Panc1 (cell line): Measurements from ENCODE around the gene OPN3. TPM values are rescaled to one million over a fixed set of nuclear protein-coding genes. Genes with fewer than 3 reads are reported as not detected.

ENCODE experiments used
- ATAC-seq: fragments of 200-7000 bp; cut with Tn5 transposase; 2 replicates; pipeline ENCODE4 v1.9.1; 2020; ENCODE audit warnings: mild to moderate bottlenecking, moderate library complexity
- BruUV-seq: library from RNA; stranded (reverse); fragments of 400-500 nt; replicated peaks from 2 replicates; lab custom pipeline; 2021; lab: Mats Ljungman, UMichigan
- CTCF ChIA-PET: fragments of 300-600 bp; sonication (Branson Sonifier 250); formaldehyde crosslinking; loops from one replicate; lab custom pipeline; 2022; ENCODE audit warnings: antibody characterized with exemption; lab: Charles Lee
- POLR2A ChIA-PET: fragments of 300-600 bp; sonication (Branson Sonifier 250); formaldehyde crosslinking; loops from one replicate; lab custom pipeline; 2022; ENCODE audit warnings: antibody characterized with exemption; lab: Charles Lee
- DNase-seq: peaks from one replicate; pipeline ENCODE4 v3.0.0-alpha.2; 2010; ENCODE audit warnings: low read depth, low spot score
- H3K27ac ChIP-seq: 2 replicates; pipeline ENCODE4 v1.5.1; 2011; ENCODE audit warnings: mild to moderate bottlenecking, low read length, inconsistent platforms
- H3K27me3 ChIP-seq: fragments of 200-500 bp; sonication (Bioruptor generic); 2 replicates; pipeline ENCODE4 v1.6.0; 2014; ENCODE audit warnings: low read length, inconsistent platforms; ENCODE audit not compliant: control insufficient read depth, insufficient read depth
- H3K36me3 ChIP-seq: fragments of 200-500 bp; sonication (Bioruptor generic); 2 replicates; pipeline ENCODE4 v1.5.1; 2014; ENCODE audit warnings: inconsistent platforms, mild to moderate bottlenecking, low read length, moderate library complexity; ENCODE audit not compliant: control insufficient read depth, insufficient read depth
- H3K4me1 ChIP-seq: 2 replicates; pipeline ENCODE4 v1.5.1; 2011; ENCODE audit warnings: inconsistent platforms, mild to moderate bottlenecking, low read length, moderate library complexity; ENCODE audit not compliant: control insufficient read depth, insufficient read depth
- H3K4me3 ChIP-seq, 2 experiments: 2 replicates each; pipeline ENCODE4 v1.5.1; 2011 to 2012; ENCODE audit warnings: low read depth in 2 of 2, low read length in 2 of 2, mild to moderate bottlenecking in 2 of 2, inconsistent platforms in 1 of 2, moderate library complexity in 1 of 2
- H3K9me3 ChIP-seq: fragments of 200-500 bp; sonication (Bioruptor generic); 2 replicates; pipeline ENCODE4 v1.5.1; 2014; ENCODE audit warnings: low read depth, mild to moderate bottlenecking, inconsistent platforms, low read length, moderate library complexity; ENCODE audit not compliant: control insufficient read depth, insufficient read depth
- POLR2AphosphoS5 ChIP-seq: IDR thresholded peaks from 2 replicates; pipeline ENCODE4 v1.6.1; 2012; ENCODE audit warnings: mild to moderate bottlenecking, low read depth, low read length, moderate library complexity
- SIN3A ChIP-seq: IDR thresholded peaks from 2 replicates; pipeline ENCODE4 v1.6.1; 2012; ENCODE audit warnings: low read depth, mild to moderate bottlenecking, low read length, moderate library complexity, borderline replicate concordance; ENCODE audit not compliant: insufficient read depth
- TCF7L2 ChIP-seq: IDR thresholded peaks from 2 replicates; pipeline ENCODE4 v1.6.1; 2011; ENCODE audit warnings: mild to moderate bottlenecking, low read depth, low read length, inconsistent platforms
- in situ Hi-C: cut with HindIII; loops from 2 replicates; pipeline ENCODE4 v1.10.0; 2016; ENCODE audit warnings: low sequenced_read_pairs, low pct_unique_long_range_greater_than_20kb
- intact Hi-C: fragments of 100-400 bp; cut with micrococcal nuclease; formaldehyde crosslinking; loops from one replicate; pipeline ENCODE4 v1.10.0; 2022; ENCODE audit not compliant: unreplicated experiment
- total RNA-seq: library from RNA; stranded (reverse); gene quantifications from one replicate; pipeline ENCODE4 v1.2.1, GENCODE V29; 2021; ENCODE audit not compliant: unreplicated experiment
- TF ChIP-seq, protein P1 (sequence below): fragments of 450-650 bp; IDR thresholded peaks from 2 replicates; pipeline ENCODE4 v1.5.1; 2017; ENCODE audit warnings: mild to moderate bottlenecking
- TF ChIP-seq, protein P2 (sequence below), 2 experiments: IDR thresholded peaks; 2 replicates each; pipeline ENCODE4 v1.6.1; 2011 to 2012; ENCODE audit warnings: low read depth in 2 of 2, control low read depth in 1 of 2, low read length in 1 of 2, mild to moderate bottlenecking in 1 of 2, moderate library complexity in 1 of 2; ENCODE audit not compliant: insufficient read depth in 1 of 2

OPN3 gene
- total RNA-seq, 1 experiment from 2014 or later: 34.0 TPM

DNA sequence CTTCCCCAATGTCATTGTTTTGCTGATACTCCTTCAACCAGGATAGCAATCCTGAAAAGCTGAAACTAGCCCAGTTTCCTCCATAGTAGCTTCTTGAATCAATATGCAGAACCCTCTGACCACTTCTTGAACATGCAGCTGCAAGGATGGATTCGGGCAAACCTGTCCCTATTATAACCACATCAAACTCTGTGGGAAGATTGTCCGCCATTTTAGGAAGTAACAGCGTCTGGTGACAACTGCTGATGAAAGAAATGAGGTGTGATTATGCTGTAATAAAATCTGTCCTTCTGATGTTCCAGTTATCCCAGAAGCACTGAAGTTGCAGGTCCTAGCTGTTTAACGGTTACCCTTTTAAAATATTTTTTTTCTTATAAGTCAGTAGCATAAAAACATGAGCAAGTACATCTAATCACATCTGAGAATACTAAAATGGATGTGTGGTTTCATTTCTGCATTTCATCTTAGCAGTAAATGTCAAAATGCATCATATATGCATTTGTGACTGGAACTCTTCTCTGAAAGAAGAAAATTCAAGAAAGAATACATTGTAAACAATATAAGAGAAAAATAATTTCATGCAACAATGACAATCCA lies 4.5 kb downstream of the OPN3 start:
- Histone ChIP-seq H3K27me3 (no peaks in the 10 kb centered on the region), H3K4me3 (no peak overlapping the region), H3K36me3 (peaks cover 5% of the 10 kb centered on the region), H3K9me3 (no peaks in the 10 kb centered on the region), H3K4me1 (peaks cover 7% of the 10 kb centered on the region; the same call in 1 of the 2 replicates), H3K27ac (no peak overlapping the region)
- intact Hi-C loops: no loop called here
- POLR2A ChIA-PET: no interaction called here
- CTCF ChIA-PET: no interaction called here
- ATAC-seq (no peak), DNase-seq (no peak)
- TF ChIP-seq TCF7L2: no peak
- no peak for TF ChIP-seq POLR2AphosphoS5
- TF ChIP-seq, protein P1, sequence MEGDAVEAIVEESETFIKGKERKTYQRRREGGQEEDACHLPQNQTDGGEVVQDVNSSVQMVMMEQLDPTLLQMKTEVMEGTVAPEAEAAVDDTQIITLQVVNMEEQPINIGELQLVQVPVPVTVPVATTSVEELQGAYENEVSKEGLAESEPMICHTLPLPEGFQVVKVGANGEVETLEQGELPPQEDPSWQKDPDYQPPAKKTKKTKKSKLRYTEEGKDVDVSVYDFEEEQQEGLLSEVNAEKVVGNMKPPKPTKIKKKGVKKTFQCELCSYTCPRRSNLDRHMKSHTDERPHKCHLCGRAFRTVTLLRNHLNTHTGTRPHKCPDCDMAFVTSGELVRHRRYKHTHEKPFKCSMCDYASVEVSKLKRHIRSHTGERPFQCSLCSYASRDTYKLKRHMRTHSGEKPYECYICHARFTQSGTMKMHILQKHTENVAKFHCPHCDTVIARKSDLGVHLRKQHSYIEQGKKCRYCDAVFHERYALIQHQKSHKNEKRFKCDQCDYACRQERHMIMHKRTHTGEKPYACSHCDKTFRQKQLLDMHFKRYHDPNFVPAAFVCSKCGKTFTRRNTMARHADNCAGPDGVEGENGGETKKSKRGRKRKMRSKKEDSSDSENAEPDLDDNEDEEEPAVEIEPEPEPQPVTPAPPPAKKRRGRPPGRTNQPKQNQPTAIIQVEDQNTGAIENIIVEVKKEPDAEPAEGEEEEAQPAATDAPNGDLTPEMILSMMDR: no peak
- TF ChIP-seq SIN3A: no peak
- TF ChIP-seq, protein P2, sequence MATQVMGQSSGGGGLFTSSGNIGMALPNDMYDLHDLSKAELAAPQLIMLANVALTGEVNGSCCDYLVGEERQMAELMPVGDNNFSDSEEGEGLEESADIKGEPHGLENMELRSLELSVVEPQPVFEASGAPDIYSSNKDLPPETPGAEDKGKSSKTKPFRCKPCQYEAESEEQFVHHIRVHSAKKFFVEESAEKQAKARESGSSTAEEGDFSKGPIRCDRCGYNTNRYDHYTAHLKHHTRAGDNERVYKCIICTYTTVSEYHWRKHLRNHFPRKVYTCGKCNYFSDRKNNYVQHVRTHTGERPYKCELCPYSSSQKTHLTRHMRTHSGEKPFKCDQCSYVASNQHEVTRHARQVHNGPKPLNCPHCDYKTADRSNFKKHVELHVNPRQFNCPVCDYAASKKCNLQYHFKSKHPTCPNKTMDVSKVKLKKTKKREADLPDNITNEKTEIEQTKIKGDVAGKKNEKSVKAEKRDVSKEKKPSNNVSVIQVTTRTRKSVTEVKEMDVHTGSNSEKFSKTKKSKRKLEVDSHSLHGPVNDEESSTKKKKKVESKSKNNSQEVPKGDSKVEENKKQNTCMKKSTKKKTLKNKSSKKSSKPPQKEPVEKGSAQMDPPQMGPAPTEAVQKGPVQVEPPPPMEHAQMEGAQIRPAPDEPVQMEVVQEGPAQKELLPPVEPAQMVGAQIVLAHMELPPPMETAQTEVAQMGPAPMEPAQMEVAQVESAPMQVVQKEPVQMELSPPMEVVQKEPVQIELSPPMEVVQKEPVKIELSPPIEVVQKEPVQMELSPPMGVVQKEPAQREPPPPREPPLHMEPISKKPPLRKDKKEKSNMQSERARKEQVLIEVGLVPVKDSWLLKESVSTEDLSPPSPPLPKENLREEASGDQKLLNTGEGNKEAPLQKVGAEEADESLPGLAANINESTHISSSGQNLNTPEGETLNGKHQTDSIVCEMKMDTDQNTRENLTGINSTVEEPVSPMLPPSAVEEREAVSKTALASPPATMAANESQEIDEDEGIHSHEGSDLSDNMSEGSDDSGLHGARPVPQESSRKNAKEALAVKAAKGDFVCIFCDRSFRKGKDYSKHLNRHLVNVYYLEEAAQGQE (IDR thresholded peaks at IDR 0.05; ENCODE audit: insufficient read depth in 1 of 2, low read depth in 2 of 2, low read length in 1 of 2): no peak
- in situ Hi-C loops: no loop called here
- BruUV-seq: no TSS peak

DNA sequence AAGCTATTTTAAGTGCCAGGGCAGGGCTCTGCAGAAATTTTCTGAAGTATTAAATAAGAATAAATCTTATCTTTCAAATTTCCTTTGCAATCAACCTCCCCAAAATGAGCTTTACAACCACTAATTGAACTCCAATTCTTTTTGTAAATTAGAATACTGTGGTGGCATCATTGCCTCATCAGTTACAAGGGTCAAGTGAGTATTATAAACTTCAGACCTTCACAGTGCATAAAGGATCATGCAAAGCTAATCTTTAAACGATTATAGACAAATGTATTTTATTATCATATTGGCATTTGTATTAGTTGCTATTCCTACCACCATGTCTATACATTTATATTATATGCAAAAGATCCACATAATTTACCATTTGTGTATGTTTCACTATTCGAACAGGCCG lies 7.2 kb downstream of the OPN3 start:
- intact Hi-C loops: no loop called here
- H3K4me3 ChIP-seq: no peak overlapping the region
- ATAC-seq (no peak), DNase-seq (no peak)
- H3K27me3 ChIP-seq: no peaks in the 10 kb centered on the region
- H3K27ac ChIP-seq: no peak overlapping the region
- H3K4me1 ChIP-seq: peaks cover 2% of the 10 kb centered on the region; the same call in 1 of the 2 replicates
- TF ChIP-seq, protein P1: no peak
- TF ChIP-seq, protein P2 (IDR thresholded peaks at IDR 0.05; ENCODE audit: insufficient read depth in 1 of 2, low read depth in 2 of 2, low read length in 1 of 2): no peak
- TF ChIP-seq SIN3A: no peak
- no peak for TF ChIP-seq TCF7L2
- no peak for TF ChIP-seq POLR2AphosphoS5
- peaks cover 5% of the 10 kb centered on the region for H3K36me3 ChIP-seq
- no peaks in the 10 kb centered on the region for H3K9me3 ChIP-seq
- CTCF ChIA-PET: interaction anchor here (0.6 kb wide), 1 partner anchor 189 kb away, joined by 3 read pairs; no protein-coding TSS in a partner anchor
- in situ Hi-C loops: no loop called here
- POLR2A ChIA-PET: no interaction called here
- BruUV-seq: no TSS peak
